CD1c-positive myeloid dendritic cell (primary cell): ENCODE measurements around the gene ABCD1.
"Not testable (repeated sequence)": the region's sequence is repeated elsewhere in the genome, so short reads cannot be mapped to it uniquely, and the experiment has no call there.

Source experiments
- DNase-seq: peaks from one replicate; pipeline ENCODE4 v3.0.0-alpha.2; 2016; ENCODE audit errors: extremely low spot score

Gene ABCD1

DNA sequence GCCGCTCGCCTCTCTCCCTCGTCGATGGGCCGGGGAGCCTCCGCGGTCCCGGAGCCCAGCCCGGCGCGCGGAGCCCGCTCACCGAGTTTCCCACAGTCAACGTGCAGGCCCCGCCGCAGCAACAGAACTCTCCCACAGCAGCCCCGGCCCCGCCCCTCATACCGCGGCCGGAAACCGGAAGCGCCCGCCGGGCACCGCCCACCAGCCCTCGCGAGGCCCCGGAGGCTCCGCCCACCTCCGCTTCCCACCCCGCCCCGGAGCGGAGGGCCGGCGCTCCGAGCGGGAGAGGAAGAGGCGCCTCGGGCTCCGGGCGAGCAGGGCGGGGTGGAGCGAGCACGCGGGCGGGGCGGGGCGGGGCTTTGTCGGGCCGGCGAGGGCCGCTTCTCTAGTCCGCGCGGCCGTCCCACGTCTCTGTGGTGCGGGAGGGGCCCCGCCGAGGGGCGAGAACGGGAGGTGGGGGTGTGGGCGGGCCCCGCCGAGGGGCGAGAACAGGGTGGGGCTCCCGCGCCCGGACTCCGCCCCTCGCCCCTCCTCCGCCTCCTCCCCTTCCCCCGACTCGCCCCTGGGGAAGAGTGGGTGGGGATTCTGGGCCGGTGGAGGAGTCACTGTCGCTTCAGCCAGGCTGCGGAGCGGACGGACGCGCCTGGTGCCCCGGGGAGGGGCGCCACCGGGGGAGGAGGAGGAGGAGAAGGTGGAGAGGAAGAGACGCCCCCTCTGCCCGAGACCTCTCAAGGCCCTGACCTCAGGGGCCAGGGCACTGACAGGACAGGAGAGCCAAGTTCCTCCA, at the start of gene ABCD1, which contains the start of gene BCAP31:
Gene ABCD1 (plus strand): TSS at position 605 of the 787 bp plus-strand sequence. CDS start 411 bp downstream, outside the sequence.
Gene BCAP31 (minus strand): TSS at position 136 of the 787 bp plus-strand sequence. CDS start 1,143 bp downstream, outside the sequence.
- DNase-seq, result peak; percentile 93

GRCh38 chrX:153681175-153681574, 43.5 kb upstream of the ABCD1 start:
- no peak for DNase-seq

DNA sequence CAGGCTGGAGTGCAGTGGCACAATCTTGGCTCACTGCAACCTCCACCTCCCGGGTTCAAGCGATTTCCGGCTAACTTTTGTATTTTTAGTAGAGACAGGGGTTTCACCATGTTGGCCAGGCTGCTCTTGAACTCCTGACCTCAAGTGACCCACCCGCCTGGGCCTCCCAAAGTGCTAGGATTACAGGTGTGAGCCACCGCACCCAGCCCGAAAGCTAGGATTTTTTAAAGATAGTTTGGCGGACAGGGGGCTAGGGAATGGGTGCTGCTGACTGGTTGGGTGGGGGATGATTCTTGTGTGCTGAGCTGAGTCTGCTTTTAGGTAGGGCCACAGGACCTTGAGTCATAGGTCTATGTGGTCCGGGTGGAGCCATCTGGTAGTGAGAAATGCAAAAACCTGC, 41.2 kb upstream of the ABCD1 start:
- DNase-seq, result not testable (repeated sequence)

DNA sequence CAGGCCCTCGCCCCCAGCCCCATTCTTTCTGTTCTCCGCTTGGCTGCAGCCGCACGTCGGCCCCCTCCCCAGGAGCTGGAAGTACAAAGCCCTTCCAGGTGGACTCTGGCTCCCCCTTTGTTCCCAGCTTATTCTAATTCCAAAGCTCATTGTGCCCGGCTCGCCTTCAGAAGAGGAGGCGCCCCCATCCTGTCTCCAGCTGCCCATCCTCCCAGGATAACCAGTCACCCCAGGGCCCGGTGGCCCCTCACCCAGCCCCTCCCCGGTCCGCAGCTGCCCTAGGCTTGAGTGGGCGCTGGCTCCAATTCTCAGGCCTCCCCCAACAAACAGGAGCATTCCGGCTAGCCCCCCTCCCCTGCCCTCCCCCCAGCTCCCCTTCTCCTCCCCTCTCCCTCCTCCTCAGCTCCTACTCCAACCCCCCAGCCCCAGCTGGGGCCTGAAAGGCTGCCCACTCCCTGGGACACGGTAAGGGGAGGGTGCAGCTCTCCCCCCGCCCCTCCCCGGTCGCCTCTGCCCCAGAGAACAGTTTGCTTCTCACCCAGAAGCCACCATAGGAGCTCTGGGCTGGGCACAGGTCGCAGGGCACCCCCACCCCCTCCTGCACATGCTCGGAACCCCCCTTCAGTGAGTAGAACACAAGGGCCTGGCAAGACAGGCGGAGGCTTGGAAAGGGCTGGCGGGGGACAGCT, 40.0 kb upstream of the ABCD1 start:
- no peak for DNase-seq

DNA sequence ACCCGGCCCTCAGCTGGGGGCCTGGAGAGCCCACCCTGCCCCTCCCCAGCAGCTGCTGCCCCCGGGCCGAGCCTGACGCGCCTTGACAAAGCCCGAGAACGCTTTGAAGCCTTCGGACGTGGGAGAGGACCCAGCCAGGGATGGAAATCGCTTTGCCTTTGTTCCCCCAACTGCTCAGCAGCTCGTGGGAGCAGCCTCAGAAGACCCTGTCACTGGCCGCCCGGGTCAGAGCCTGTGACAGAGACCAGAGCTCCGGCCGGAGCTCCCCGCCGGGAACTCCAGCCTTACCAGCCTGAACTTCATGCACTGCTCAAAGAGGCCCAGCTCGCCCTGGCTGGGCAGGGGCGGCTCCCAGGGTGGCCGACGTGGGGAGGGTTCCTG, 39.5 kb upstream of the ABCD1 start:
- DNase-seq, result no peak

- DNase-seq, result peak; percentile 29
Measured at GRCh38 chrX:153685751-153686696, 38.6 kb upstream of the ABCD1 start.

DNA sequence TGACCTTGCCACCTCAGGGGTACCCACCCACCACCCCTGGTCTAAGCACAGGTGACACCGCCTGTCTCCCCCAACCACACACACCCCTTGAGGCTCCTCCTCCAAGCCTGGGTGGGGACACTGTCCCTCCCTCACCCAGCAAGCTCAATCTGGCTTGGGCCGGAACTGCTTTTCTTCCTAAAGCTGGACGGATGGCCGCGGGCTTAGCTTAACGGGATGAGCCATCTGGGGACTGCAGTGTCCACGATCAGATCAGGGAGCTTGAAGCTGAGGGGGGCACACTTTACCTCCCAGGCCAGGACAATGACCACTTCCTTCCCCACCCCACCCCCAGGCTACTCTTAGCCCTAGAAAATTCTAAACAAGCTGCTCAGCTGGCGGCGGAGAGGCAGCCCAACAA, 37.9 kb upstream of the ABCD1 start:
- no peak for DNase-seq

DNA sequence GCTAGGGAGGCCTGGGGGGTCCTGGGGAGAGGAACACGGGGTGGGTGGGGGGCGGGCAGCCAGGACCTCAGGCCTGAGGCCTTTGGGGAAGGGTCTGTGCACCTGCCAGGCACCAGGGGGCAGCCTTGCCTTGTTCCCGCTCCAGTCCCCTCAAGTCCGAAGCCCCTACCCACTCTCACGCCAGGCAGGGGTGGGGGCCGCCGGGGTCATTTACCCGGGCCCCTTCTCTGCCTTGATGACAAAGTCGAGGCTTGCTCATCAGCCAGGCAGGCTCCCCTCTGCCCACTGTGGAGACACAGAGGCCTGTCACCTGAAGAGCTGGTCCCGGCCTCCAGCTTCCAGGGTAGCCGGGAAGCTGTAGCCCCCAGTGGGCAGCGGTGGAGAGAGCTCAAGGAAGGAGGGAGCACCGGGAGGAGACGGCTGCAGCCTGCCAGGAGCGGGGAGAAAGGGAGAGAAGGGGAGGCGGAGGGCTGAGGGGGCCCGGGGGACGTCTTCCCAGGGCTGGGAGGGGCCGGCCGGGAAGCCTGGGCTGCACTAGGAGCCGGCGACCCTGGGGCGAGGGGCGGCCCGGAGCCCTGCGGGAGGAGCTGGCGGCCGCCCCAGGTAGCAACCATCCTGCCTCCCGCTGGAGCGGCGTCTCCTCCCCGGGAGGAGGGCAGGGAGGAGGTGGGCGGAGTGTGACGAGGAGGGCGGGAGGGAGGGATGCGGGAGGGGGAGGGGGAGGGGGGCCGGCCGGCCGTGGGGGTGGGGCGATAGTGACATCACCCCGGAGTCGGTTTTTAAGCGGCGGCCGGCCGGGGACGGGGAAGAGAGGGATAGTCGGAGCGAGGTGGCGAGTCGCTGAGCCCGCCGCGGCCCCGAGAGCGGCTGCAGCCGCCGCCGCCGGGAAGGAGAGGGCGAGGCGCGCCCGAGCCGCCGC, 37.3 kb upstream of the ABCD1 start, which contains the start of gene SLC6A8:
Gene SLC6A8 (plus strand): TSS at position 806 of the 919 bp plus-strand sequence. CDS start 649 bp downstream, outside the sequence.
- peak; percentile 43 for DNase-seq

DNA sequence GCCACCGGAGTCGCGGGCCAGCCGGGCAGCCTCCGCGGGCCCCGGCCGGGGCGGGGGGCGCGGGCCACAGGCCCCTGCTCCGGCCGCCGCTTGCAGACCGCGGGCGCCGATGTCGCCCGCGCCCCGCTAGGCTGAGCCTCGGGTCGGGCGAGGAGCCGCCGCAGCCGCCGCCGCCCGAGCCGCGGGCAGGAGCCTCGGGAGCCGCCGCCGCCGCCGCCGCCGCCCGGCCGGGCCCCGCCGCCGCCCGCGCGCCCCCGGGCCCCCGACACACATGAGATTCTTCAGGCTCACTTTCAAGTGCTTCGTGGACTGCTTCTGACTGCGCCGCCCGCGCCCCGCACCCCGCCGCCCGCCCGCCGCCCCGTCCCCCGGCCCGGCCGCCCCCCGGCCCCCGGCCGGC, 36.6 kb upstream of the ABCD1 start:
- no peak for DNase-seq

DNA sequence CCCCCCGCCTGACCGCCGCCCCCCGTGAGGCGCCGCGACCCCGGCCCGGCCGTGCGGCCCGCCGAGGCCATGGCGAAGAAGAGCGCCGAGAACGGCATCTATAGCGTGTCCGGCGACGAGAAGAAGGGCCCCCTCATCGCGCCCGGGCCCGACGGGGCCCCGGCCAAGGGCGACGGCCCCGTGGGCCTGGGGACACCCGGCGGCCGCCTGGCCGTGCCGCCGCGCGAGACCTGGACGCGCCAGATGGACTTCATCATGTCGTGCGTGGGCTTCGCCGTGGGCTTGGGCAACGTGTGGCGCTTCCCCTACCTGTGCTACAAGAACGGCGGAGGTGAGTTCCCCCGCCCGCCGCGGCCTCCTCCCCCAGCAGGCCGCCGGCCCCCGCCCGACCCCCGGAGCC, 36.1 kb upstream of the ABCD1 start:
- no peak for DNase-seq

- DNase-seq, result no peak
Measured at GRCh38 chrX:153688911-153689590, 35.6 kb upstream of the ABCD1 start.

DNA sequence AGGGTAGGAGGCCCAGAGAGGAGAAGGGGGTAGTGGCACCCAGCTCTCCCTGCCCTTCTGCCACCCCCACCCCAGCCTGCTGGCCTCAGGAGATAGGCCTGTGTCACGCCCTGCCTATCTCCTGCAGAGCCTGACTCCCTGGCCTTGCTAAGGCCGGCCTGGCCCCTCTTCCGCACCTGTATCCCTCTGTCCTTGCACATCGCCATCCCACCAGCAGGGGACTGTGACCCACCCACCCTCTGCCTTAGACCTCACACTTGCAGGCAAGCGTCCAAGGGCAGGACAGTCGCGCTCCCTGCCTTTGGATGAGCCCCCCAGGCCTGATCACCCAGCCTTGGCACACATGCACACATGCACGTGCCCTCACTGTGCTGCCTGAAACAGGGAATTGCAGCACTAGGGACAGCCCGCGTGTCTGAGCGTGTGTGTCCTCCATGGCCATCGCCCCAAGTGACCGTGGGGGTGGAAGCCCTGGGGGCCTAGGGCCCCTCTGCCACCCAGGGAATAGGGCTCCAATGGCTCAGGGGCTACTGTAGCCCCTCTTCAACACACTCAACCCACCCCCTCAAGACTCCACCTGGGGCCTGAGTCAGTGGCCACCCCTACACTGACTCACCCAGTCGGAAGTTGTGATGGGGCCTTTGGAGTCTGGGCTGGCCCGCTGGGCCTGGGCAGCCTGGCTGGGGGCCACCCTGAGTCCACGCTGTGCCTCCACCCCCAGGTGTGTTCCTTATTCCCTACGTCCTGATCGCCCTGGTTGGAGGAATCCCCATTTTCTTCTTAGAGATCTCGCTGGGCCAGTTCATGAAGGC, 34.8 kb upstream of the ABCD1 start:
- DNase-seq, result no peak

DNA sequence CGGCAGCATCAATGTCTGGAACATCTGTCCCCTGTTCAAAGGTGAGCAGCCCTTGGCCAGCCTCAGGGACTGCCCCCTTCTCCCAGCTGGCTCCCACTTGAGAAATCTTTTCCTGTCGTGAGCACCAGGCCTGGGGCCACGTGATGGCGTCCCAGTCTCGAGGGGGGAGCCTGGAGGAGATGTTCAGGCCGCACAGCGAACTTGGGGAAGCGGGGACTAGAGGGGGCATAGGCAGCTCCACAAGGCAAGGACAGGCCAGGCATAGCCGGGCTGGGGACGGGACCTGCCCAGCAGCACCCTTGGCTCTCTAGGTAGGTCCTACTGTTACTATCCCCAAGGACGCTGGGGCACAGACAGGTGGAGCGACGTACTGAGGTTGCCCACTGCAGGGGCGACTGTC, 34.2 kb upstream of the ABCD1 start:
- no peak for DNase-seq

DNA sequence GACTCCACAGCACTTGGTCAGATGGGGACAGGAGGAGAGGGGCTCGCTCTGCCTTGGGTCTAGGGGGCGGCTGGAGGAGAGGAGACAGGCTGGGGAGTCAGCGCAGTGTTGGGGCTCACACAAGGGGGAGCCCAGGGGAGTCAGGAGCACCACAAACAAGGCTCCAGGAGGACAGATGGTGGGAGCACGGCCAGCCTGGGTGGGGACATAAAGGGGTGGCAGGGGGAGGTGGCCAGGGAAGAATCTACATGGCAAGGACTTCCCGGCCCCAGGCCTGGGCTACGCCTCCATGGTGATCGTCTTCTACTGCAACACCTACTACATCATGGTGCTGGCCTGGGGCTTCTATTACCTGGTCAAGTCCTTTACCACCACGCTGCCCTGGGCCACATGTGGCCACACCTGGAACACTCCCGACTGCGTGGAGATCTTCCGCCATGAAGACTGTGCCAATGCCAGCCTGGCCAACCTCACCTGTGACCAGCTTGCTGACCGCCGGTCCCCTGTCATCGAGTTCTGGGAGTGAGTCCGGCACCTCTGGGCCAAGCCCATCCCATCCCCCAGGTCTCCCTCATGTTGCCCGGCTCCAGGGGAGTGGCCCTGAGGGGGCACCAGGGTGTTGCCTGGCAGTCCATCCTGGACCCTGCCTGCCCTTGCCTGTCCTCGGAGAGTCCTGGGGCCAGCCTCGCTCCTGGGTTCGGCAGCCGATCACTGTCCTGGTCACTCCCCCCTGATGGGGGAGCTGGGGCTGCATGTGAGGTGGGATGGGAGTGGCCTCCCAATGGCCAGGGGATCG, 33.4 kb upstream of the ABCD1 start:
- DNase-seq, result not testable (repeated sequence)

- no peak for DNase-seq
Measured at GRCh38 chrX:153692003-153692402, 32.7 kb upstream of the ABCD1 start.

DNA sequence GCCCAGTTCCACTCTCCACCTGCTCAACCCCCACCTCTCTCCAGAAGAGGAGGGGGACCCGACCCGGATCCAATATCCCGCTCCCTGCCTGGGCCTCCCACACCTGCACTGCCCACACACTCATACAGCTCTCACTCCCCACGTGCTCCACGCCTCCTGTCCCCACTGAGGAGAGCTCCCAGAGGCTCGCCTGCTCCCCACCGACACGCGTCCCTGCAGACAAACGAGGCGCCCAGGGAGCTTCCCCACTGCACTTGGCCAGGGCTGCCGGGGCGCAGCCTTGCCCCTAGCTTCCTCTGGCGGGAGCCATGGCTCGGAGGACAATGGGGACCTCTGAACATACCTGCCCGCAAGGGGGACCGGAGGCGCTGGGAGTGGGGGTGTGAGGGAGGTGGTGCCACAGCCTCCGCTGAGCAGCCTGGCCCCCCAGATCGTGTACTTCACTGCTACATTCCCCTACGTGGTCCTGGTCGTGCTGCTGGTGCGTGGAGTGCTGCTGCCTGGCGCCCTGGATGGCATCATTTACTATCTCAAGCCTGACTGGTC, 32.0 kb upstream of the ABCD1 start:
- DNase-seq, result no peak

- no peak for DNase-seq
Measured at GRCh38 chrX:153693216-153694086, 31.2 kb upstream of the ABCD1 start.
